COR-L47 (cell line): ENCODE data around the gene KRCC1.
A peak's percentile ranks its signal among the peaks of the same experiment; 100 is the strongest.
"Not testable (repeated sequence)": the region's sequence is repeated elsewhere in the genome, so short reads cannot be mapped to it uniquely, and the experiment has no call there.

ENCODE experiments used
- DNase-seq: peaks from one replicate; lab custom pipeline; 2025; lab: John Stamatoyannopoulos, UW

Gene KRCC1

DNA sequence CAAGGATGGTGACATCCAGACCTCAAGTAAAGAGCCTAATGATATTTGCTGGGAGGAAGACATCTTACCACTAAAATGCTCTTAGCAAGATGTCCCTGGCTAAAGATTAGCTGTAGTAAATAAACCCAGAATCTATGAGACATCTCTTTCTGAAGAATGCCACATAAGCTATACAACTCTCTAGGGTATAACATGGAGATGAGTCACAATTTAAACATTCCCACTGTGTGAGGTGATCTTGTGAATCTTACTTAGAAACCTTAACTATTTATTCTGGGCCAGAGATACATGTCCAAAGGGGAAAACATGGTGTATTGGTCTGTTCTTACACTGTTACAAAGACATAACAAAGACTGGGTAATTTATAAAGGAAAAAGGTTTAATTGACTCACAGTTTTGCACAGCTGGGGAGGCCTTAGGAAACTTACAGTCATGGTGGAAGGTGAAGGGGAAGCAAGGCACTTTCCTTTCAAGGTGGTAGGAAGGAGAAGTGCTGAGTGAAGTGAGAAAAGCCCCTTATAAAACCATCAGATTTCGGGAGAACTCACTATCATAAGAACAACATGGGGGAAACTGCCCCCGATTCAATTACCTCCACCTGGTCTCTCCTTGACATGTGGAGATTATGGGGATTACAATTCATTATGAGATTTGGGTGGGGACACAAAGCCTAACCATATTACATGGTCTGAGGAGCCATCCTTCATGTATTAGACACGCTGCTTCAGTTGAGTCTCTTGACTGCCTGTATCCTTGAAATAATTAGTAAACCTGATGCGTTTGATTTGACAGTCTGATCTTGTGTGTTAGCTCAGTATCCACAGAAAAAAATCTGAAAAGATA, 17.1 kb downstream of the KRCC1 start:
- no peak for DNase-seq

DNA sequence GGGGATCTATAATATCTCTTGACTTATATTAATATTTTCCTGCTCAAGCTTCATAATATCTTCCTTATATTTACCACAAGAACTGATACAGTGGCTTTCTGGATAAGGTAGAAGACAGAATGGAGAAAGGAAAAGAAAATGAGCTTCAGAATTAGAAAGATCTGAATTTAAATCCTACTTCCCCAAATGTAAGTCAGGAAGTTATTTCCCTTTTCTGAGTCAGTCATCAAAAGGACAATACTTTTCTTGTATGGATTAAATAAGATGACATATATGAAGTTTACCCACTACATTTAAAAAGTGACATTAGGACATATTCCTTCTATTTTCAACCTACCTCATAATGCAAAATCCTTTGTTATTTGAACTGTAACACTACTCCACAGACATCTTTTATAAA, 19.0 kb downstream of the KRCC1 start:
- no peak for DNase-seq

DNA sequence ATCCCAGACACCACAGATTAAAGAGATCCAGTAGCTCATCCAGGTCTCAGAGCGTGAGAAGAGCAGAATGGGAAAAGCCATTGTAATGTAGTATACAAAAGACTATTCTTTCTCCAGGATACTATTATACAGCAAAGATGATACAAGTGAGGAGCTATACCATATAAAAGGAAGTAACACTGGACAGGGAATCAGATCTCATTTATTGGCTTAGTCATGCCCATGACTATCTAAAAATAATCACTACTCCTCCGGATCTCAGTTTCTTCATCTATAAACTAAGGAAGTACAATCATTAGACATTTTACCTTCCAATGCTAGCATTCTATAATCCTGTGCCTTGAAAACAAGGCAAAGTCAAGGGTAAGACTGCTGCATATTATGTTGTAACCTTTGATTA, 19.4 kb downstream of the KRCC1 start:
- DNase-seq = no peak

- no peak for DNase-seq
Measured at GRCh38 chr2:88032070-88032702, 23.4 kb downstream of the KRCC1 start.

DNA sequence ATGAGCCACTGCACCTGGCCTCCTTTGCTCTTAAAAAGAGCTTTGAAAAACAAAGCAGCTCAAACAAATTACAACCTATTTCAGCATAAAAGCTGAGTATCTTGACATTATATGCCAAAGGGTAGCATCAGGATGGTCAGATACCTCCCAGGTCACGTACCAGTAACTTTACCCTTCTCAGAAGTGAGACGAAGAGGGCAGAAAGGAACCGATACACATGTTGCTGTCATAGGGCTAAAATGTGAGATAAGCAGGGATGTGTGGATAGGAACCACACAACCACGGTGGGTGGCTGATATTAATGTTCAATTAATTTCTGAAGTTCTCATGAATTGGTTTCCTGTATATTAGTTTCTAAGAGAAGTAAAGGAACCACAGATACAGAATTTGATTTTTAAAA, 26.7 kb downstream of the KRCC1 start:
- DNase-seq = no peak

DNA sequence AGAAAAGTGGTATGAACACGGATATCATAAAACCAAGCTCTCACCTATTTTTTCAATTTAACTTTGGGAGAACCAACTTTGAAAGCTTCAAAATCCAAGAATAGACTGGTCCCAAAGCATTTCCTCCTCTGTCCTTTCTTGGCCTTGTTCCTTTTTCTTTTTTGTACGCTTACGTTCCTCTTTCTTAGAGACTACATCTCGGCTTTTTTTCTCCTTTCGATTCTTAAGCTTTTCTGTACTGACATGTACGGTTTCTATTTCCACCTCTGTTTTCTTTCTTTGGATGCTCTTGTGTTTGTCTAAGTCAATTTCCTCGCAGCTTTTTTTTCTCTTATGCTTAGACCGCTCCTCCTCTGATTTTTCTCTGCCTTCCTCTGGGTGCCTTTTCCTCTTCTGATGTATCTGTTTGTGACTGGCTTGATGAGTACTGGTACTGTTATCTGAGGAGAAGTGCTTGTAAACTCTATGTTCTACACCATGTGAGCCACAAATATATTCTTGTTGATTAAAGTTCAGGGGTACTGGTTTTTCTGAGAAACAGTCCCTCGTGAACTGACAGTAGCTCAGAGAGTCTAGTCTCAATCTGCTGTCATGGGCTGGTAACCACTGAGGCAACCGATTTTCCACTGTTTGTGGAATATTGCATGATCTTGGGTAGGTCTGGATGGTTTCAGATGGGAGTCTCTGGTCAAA, 27.7 kb downstream of the KRCC1 start:
- DNase-seq = no peak

DNA sequence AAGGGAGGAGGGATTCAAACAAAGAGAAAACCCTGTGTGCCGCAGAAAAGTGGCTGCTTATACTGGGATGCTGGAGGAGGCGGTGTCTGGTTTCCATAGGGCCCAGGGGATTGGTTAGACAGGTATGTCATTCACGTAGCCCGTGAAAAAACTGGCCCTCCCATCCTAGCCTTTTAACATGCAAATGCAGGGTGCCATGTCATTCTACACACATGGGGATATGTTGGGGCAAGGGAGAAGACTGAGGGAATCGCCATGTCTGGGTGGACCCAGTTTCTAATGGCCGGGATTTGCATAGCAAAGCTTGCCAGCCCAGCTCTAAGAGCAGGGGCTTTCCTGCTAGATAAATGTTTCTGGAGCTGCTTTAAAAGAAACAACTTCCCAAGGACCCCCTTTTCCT, 31.1 kb downstream of the KRCC1 start:
- DNase-seq = no peak

DNA sequence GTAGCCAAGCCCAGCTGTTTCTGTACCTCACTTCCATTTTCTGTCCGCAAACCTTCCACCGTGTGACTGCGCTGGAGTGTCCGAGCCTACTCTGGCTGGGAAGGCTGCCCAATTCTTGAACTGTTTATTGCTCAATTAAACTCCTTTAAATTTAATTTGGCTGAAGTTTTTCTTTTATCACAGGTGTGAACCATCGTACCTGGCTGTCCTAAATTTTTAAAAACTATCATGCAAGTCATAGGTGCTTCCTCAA, 33.0 kb downstream of the KRCC1 start:
- DNase-seq = no peak

- no peak for DNase-seq
Measured at GRCh38 chr2:88019985-88020384, 35.6 kb downstream of the KRCC1 start.

GRCh38 chr2:88018909-88019308, 36.7 kb downstream of the KRCC1 start:
- DNase-seq = no peak

DNA sequence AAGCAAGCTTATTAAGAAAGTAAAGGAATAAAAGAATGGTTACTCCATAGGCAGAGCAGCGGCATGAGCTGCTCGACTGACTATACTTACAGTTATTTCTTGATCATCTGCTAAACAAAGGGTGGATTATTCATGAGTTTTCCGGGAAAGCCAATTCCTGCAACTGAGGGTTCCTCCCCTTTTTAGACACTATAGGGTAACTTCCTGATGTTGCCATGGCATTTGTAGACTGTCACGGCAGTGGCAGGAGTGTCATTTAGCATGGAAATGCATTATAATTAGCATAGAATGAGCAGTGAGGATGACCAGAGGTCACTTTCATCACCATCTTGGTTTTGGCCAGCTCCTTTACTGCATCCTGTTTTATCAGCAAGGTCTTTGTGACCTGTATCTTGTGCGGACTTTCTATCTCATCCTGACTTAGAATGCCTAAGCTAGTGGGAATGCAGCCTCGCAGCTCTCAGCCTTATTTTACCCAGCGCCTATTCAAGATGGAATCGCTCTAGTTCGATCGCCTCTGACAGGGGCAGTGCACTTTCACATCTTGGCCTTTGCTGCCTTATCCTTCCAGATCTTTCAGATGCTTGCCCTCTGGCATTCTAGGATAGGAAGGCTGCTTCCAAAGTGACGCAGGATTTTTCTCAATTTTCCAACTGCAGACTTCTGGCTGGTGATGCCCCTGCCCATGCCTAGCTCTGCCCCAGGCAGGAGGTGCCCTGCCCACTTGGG, 37.3 kb downstream of the KRCC1 start:
- not testable (repeated sequence) for DNase-seq

GRCh38 chr2:88017780-88018038, 37.9 kb downstream of the KRCC1 start:
- not testable (repeated sequence) for DNase-seq

- DNase-seq = peak; percentile 40
Measured at GRCh38 chr2:88016960-88017779, 38.4 kb downstream of the KRCC1 start.

DNA sequence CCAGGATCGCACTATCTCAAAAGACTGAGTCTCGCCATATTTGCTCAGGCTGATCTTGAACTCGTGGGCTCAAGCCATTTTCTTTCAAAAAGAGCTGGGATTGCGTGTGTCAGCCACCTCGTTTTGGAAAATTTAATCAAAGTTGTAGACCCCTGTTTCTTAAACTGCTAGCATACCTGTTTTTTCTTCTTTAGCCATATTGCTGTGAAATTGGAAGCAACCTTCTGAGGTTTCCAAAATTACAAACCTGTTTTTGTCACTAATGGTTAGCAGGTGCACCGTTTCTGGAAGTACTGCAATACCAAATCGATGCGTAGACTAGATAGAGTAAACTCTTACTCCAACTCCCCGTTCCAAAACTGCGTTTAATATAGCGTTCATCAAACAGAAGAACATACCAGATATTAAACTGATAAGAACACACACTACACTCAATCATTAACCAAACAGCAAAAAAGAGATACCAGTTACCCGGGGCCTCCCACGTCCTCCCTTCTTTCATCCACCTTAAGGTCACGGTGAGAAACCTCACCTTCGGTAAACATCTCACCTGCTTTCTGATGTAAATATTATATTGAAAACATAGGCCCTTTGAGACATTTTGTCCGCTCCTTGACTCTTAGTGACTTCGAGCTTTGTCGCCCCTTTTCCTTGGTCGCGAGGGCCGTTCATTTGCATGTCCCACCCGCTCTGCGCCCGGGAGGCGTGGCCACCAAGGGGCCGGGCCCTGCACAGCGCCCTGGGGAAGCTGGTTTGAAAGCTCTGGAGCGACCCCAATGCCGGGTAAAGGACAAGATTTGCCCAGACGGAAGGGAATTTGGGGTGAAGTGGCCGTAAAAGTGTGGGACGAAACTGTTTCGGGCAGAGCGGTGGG, 39.3 kb downstream of the KRCC1 start, which contains the start of gene RNU2-63P:
TSS of gene RNU2-63P (minus strand) at position 462 of the 874 bp plus-strand sequence.
- DNase-seq = peak; percentile 46

DNA sequence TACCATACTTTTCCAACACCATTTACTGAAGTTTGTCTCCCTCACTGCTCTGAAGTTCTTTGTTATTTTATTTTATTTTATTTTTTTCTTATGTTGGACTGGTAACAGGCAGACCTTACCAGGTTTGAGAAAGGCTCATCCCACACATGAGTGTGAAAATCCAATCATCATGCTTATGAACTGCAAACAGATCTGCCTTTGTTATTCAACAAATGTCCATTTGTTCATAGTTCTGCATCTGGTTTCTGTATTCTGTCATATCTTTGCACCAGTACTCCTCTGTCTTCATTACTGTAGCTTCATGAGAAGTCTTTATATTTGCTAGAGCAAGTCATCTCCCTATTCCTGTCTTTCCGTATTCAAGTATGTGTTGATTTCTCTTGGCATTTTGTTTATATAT, 44.6 kb downstream of the KRCC1 start:
- DNase-seq = no peak

DNA sequence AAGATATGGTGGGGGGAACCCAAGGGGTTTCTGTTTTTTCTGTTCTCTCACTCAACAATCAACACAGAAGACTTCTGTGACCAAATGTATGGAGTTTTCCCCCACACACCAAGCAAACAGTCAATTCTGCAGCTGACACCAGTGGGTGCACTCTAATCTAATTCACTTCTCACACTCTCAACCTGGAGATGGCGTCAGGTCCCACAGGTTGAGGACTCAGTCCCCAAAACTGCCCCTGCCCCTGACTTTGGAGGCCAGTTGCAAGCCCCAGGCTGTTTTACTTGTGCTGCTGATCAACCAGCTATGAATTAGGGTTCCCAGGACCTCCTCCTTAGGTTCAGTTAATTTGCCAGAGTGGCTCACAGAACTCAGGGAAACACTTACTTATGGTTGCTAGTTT, 45.4 kb downstream of the KRCC1 start:
- no peak for DNase-seq

GRCh38 chr2:88006912-88007439, 48.6 kb downstream of the KRCC1 start:
- no peak for DNase-seq

DNA sequence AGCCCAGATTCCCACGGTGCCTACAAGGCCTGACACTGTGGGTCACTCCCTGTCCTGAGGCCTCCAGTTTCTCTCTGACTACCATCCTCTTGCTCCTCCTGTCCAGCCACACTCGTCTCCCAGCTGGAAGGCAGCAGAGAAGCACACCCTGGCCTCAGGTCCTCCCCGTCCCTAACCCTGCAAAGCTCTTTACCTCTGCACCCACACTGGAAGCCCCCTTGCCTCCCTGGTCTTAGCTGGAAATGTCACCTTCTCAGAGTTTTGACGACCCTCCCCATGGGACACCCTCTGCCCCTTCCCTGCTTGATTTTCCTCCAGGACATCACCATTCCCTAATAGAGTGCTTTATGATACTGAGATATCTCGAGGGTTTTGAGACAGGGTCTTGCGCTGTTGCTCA, 49.8 kb downstream of the KRCC1 start:
- DNase-seq = no peak

- DNase-seq = no peak
Measured at GRCh38 chr2:88003074-88003755, 52.4 kb downstream of the KRCC1 start.

- no peak for DNase-seq
Measured at GRCh38 chr2:88002359-88002707, 53.2 kb downstream of the KRCC1 start.
